ENCODE data around the gene CDON.
"Not testable (repeated sequence)": the region's sequence is repeated elsewhere in the genome, so short reads cannot be mapped to it uniquely, and the experiment has no call there.

The CDON gene

DNA sequence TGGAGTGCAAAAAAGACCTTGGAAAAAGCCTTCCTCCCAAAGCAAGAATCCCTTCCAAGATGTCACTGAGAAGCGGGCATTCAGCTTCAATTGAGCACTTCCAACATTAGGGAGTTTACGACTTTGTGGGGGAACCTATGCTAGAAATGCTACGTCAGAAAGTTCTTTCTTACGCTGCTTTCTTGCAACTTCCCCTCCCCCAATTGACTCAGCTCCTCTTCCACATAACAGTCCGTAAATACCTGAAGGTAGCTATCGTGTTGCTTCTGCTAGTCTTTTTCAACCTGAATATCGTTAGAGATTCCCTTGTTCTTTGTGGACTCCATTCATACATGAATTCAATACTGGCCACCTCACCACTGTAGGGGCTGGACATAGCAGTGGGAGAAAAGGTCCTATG, 69.8 kb downstream of the CDON start:
- no peak for DNase-seq

DNA sequence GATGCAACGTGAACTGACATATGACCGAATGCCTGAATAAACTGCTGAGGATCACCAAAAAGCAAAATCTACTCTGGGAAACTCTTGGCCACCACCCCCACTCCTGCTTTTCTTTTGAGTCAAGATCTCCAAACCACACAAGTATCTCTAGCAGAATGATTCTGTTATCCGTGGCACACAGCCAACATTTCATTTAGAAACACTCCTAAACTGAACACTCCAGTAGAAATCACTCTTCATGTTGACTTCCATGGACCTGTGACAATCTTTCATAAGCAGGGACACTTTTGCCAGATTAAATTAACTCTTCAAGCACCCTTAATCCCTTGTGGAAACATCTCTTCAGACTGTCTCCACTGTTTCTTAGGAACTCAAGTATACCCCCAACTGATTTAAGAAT, 72.4 kb downstream of the CDON start:
- DNase-seq = no peak

DNA sequence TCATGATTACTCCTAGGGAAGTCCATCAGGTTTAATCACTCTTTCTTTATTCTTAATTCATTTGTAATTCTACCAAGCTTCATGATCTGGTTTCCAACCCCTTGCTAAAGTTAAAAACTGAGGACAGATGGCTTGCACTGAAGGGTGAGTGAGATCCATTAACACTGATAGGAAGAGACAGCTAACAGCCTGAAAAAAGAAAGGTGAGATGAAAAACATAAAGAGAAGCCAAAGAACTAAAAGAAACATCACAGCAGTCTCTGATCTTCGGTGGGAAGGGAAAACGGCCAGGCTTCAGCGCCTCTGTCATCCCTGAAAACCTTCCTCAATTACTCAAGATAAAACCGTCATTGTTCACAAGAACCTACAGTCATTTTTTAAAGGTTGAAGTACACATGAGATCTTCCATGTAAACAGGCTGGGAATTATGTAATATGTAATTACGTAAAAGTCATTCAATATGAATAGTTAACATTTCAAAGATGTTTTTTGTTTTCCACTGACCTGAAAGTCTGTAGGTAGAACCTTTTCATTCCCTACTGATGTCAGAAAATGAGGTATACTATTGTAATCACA, 75.5 kb downstream of the CDON start:
- DNase-seq = no peak

DNA sequence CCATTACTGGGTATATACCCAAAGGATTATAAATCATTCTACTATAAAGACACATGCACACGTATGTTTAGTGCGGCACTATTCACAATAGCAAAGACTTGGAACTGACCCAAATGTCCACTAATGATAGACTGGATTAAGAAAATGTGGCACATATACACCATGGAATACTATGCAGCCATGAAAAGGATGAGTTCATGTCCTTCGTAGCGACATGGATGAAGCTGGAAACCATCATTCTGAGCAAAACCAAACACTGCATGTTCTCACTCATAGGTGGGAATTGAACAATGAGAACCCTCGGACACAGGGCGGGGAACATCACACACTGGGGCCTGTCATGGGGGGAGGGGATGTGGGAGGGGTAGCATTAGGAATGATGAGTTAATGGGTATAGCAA, 76.7 kb downstream of the CDON start:
- DNase-seq = not testable (repeated sequence)

DNA sequence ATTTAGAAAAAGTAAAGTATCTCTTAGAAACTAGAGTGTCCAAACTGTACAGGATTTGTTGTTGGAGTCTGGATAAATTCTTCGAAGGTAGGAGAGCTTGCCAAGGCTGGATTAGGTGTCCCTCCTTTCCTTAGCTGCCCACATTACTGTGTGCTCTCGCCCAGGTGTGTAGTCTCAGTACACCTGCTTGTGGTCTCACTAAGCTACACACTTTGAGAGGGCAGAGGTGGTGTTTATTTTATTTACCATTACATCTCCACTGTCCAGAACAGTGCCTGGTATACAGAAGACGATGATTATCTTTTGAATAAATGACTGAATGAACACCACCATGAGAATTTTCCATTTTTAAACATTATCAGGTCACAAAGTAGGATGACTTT, 80.3 kb downstream of the CDON start:
- DNase-seq = no peak

DNA sequence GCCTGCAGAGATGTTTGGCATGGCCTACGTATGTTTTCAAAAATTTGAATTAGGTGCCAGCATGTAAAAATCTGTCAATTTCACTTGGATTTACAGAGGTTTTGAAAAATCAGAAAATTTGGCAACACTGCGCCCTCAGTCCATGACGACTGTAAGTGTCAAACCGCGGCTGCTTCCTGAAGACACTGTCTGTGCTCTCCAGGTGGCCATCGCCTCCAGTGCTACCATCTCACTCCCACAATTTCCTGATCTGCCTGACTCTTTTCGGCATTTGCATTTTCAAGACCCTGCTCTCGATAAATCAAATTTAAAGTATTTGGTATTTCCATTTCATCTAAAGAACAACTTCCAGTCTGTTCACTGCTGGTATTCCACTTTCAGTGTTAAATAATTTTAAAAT, 82.2 kb downstream of the CDON start:
- no peak for DNase-seq

DNA sequence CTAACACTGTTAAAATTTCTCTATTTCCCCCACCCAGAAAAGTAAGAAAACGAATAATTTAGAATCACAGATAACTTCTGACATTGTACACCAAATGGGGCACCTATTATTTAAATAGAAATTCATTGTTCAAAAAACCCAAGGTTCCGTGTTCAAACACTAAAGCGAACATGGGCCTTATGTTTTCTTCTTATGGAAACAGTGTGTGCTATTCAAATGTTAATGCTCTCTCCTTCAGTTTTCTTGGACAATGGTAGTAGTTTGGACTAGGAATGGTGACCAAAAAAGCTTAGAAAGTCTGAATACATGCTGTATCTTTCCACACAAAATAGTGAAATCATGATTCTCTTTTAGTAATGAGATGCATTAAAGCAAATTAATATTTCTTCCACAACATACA, 83.2 kb downstream of the CDON start:
- DNase-seq = no peak

DNA sequence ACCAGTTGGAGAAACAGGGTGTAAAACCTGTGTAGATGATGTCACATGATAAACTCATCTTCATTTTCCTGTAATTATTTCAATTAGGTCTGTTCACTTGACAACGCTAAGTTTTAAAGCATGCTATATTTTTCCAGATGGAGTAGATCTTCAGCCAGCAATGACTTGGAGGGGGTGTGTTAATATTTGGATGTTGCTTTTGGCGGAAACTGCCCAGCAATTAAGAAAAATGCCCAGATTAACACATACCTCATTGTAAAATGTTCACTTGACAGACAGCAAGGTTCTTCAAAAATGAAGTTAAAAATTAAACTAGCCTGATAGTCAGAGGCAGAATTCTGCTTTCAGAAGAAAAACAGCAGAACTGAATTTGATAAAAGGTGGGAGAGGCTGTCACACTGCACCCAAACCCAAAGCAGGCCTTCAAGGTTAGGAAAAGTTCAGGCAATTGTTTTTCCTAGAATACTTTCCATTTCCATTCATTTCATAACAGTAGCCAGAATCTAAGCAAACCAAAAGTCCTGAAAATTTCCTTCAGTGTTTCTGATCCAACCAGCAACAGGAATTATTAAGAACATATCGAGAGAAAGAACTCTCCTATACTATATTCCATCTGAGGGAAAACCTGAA, 83.8 kb downstream of the CDON start:
- no peak for DNase-seq

DNA sequence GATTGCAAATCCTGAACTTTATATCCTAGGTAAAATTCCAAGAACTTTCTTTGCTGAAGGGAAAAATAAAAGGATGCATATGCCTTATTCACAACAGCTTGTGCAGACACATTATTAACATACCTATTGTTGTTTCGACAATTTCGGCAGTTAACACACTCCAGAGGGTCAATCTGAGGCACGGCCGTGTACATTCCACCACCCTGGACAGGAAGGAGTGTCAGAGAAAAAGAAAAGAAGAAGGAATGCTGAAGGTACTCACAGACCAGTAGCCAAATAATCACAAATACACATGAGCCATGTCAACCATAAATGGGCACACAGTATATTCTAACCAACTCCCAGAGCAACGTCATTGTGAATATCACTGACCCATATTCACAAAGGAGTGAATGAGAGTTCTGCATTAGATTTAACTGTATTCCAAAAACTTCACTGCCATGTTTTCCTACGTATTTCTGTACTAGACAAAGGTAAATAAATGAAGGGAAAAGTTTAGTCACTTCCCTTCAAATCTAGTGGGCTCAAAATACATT, 84.4 kb downstream of the CDON start:
- no peak for DNase-seq

DNA sequence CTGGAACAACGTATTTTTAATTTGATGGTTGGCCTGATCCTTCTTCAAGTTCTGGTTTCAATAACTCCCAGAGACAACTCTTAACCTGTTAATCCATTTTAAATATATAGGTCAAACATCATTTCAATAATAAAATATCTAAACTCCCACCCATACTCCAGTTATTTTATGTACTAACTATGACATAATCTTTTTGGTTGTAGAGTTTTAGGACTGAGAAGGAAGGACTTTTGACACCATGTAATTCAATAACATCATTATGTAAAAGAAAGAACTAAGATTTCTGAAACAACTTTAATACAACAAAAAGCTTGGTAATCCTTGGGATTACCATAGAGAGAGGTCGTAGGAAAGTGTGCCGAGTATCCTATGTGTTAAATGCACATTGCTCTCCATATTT, 85.3 kb downstream of the CDON start:
- DNase-seq = no peak

DNA sequence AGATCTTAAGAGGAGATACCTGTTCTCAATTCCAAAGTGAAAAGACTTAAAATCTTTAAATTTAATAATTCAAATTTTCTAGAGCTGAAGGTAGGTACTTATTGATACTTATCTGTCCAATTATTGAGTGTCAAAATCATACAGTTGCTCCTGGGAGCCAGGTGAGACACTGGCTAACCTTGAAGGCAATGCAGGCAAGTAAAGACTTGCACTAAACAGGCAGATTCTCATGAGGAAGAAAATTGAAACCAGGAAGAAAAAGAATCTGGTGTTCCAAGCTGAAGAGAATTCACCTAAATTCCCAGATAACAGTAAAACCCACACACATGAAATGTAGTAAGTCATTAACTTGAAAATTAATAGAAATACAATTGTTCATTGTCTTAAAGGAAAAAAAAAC, 86.5 kb downstream of the CDON start:
- DNase-seq = no peak

DNA sequence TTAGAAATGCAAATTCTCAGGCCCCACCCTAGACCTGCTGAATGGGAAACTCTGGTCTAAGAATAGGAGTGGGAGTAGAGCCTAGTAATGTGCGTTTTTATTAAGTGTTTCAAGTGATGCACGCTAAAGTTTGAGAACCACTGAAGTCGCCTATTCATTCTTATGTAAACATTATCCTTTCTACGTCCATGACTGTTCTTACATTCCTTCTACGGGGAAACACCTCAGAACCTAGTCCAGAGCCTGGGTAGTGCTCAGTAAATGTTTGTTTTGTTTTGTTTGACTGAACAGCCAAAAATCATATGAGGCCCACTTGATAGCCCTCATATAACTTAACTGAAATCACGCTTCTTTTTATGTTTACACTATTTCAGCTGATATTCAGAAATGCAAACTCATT, 87.0 kb downstream of the CDON start:
- DNase-seq = no peak

DNA sequence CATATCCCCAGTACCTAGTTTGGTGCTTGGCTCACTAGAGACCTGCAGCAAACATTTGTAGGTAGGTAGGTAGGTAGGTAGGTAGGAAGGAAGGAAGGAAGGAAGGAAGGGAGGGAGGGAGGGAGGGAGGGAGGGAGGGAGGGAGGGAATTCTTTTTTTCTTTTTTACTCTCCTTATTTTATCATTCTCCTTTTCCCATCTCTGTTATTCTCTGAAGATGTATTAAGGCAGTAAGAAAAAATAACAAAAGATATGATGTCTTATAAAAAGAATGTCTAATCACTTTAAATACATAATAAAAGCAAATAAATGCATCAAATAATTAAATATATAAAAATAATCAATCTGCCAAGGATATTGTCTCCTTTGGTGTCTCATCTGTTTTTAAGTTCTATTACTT, 88.4 kb downstream of the CDON start:
- DNase-seq = no peak

DNA sequence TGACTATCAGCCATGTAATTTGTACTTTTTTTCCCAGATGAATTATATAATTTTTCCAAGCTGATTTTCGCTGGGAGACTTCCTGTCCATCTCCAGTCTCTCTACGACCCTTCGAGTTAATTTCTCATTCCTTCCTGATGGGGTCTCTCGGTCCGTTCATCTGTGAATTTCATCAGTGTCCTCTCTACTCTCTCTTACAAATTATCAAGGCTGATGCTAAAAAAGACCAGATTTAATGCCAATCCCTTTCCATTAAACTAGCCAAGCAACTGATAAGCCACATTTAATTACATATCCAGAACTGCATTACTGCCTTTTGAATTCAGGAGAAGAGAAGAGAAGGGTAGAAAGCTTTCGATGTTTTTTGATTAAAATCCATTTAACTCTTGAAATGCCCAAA, 91.0 kb downstream of the CDON start:
- no peak for DNase-seq

DNA sequence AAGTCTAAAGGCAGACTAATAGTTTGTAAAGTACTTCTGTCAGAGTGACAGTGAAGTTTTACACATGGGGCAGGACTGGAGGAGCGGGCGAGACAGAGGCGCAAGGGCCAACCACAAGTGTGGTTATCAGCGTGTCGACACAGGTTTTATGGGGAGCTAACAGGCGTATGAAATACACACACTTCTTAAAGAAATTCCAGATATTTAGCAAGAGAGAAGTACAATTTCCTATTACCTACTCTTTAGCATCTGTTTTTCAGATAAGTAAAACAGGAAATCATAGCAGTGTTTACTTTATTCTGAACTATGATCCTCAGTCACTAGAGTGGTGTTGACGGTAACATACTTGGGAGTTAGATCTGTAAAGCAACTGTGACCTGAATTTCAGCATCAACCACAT, 94.3 kb downstream of the CDON start:
- DNase-seq = no peak

DNA sequence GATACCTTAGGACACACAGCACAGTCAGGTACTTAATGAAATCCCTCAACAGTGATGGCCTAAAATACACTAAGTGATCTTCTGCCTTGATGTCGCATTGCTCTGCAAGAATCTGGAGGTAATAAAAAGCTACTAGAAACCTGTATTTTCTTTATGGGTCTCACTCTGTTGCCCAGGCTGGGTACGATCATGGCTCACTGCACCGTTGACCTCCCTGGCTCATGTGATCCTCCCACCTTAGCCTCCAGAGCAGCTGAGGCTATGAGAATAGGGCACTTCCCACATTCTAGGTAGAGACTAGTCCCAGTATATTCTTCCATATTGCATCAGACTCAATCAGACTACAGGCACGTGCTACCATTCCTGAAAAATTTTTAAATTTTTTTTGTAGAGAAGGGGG, 95.2 kb downstream of the CDON start:
- no peak for DNase-seq

DNA sequence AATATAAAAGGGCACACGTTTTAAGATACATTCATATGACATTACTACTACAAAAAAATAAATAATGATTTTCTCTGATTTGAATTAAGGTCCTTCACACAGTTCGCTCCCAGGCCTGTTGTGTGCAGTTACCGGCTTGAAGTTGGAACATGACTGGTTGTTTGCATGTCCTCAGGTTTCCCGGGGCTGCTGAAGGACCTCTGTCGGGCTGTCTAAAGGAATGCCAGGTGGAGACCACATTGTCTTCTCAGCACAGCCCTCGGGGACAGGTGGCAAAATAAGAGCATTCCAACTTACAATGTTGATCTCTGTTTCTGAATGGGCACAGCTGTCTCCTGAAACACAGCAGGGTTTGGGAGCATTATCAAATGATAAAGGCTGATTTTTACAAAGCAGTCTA, 101.9 kb downstream of the CDON start:
- DNase-seq = no peak

DNA sequence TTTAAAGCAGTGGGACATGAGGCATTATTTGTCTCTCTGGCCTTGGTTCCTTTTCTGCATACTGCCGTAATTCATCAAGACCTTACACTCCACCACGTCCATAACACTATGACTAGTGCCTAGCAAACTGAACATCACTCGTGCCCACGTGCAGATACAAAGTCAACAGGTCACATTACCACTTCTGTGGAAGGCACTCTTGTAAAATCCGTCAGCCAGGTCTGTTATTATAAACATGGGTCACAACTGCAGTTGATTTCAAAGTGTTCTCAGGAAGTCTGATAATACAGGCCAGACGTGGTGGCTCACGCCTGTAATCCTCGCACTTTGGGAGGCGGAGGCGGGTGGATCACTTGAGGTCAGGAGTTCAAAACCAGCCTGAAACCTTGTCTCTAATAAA, 102.7 kb downstream of the CDON start:
- DNase-seq = no peak

DNA sequence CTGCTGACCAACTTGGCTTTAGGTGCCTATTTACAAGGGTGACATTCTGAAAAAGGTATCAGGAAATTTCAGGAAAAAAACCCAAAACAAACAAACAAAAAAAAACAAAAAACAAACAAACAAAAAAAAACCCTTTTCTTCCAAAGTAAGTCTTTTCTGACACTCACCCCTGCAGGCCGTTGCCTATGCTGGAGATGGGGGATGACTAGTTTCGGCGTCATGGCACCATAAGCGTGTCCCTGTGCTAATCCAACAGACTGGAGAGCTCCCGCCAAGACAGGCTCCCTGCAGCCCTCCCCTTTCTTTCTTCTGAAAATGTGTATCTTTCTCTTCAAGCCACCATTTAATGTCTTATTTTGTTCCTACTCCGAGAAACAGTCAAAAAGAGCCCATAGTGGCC, 103.2 kb downstream of the CDON start:
- no peak for DNase-seq

DNA sequence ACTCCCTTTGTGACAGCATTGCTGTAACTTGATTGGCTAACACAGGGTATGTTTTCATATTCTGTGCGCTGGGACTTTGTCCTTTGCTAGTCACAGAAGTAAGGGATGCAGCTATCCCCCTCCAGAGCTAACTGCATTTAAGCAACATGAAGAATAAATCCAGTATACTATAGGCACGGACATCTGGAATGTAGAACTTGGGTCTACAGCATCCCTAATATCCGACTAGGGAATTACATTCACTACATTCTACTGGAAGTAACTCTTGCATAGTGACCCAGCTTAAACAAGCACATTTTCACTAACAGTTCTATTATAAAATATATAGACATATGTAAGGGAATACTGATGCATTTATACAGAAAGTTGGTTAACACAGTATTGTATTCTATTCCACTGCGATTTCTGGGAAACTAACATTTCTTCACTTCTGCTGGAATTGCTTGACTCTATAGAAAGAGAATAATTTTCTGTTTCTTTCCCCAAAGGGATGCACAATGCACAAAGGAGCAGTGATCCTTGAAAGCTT, 103.7 kb downstream of the CDON start:
- DNase-seq = no peak

DNA sequence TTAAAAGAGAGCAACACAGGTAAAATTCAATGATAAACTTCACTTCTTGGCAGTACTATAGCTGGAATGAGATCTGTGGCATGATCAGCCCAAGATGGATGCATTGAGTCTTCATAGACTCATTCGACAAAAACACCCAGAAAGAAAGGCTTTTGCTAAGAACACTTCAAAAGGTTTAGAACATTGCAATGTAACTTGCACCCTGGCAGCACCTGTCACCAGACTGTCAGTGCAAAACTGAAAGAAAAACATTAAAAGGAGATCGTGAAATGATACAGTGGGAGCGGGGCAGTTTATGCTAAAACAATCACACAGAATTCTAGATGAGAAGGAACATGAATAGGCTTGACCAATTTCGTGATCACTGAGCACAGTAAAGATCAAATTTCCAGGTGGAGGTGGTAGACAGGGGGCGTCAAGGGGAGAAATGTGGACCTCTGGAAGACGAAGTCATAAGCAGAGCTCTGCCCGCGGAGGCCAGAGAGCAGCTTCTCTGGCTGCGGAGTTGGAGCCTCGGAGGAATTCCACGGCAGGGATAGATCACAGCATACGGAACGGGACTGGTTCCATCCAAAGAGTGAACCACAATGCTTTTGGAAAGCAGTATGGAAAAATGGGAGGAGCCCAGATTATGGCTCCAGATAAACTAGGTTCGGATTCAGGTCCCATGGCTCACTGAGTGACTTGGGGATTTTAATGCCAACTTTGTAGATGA, 104.9 kb downstream of the CDON start:
- no peak for DNase-seq

DNA sequence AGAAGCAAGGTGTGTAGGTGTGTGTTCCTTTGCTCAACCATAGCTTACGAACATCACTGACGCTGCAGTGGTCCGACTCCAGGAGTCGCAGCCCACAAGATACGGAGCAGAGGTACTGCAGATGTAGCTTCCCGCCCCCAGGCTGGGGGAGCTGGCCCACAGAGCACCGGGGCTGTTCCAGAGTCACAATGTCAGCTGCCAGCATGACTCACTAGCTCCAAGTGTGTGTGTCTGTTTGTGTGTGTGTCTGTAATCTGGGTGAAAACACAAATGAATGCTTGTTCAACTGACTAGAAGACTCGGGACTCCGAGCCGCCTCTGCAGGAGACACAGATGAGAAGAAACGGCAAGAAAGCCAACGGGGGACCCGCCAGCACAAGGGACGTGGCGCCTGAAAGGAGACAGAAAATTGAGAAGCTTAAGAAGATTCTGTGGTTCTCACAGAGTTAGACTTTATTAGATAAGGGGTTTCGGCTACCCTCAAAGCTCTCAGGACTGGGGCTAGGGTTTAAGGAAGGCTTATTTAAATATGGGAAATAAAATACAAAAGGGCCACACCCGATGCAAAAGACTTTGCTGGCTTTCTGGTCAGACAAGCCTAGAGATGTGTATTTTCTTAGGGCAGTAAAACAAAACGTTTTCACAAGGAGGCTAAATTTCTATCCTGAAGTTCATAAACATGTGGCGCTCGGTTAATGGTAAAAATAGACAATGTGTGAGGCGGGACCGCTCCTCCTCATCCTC, 106.1 kb downstream of the CDON start:
- DNase-seq = no peak

DNA sequence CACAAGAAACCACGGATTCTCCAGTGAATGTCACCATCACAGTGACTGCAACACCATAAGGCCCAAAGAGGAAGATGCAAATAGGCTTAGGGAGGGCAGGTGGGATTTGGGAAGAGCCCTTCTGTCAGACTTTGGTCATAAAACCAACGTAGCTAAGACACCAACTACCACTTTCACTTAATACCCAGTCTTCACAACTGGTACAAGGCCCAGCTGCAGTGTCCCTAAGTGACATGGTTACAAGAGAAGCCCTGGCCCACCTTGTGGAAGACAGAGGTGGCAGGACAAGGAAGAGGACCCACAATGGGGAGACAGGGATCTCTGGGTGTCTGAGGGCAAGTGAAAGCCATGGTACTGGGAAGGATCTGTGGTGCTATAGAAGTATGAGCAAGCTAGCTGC, 106.8 kb downstream of the CDON start:
- no peak for DNase-seq
